ENCODE results near the gene LTB.

DNA sequence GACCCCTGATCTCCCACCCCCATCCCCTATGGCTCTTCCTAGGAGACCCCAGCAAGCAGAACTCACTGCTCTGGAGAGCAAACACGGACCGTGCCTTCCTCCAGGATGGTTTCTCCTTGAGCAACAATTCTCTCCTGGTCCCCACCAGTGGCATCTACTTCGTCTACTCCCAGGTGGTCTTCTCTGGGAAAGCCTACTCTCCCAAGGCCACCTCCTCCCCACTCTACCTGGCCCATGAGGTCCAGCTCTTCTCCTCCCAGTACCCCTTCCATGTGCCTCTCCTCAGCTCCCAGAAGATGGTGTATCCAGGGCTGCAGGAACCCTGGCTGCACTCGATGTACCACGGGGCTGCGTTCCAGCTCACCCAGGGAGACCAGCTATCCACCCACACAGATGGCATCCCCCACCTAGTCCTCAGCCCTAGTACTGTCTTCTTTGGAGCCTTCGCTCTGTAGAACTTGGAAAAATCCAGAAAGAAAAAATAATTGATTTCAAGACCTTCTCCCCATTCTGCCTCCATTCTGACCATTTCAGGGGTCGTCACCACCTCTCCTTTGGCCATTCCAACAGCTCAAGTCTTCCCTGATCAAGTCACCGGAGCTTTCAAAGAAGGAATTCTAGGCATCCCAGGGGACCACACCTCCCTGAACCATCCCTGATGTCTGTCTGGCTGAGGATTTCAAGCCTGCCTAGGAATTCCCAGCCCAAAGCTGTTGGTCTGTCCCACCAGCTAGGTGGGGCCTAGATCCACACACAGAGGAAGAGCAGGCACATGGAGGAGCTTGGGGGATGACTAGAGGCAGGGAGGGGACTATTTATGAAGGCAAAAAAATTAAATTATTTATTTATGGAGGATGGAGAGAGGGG is 8.8 kb downstream of the LTB start:
- TF ChIP-seq, protein P1, sequence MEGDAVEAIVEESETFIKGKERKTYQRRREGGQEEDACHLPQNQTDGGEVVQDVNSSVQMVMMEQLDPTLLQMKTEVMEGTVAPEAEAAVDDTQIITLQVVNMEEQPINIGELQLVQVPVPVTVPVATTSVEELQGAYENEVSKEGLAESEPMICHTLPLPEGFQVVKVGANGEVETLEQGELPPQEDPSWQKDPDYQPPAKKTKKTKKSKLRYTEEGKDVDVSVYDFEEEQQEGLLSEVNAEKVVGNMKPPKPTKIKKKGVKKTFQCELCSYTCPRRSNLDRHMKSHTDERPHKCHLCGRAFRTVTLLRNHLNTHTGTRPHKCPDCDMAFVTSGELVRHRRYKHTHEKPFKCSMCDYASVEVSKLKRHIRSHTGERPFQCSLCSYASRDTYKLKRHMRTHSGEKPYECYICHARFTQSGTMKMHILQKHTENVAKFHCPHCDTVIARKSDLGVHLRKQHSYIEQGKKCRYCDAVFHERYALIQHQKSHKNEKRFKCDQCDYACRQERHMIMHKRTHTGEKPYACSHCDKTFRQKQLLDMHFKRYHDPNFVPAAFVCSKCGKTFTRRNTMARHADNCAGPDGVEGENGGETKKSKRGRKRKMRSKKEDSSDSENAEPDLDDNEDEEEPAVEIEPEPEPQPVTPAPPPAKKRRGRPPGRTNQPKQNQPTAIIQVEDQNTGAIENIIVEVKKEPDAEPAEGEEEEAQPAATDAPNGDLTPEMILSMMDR (IDR thresholded peaks at IDR 0.05; ENCODE audit: poor library complexity, severe bottlenecking), result no peak
- TF ChIP-seq EP300 (conservative IDR thresholded peaks at IDR 0.05; ENCODE audit: poor library complexity, severe bottlenecking), result no peak
- TF ChIP-seq MXI1 (conservative IDR thresholded peaks at IDR 0.05; ENCODE audit: poor library complexity, severe bottlenecking), result no peak
- TF ChIP-seq, protein P2, sequence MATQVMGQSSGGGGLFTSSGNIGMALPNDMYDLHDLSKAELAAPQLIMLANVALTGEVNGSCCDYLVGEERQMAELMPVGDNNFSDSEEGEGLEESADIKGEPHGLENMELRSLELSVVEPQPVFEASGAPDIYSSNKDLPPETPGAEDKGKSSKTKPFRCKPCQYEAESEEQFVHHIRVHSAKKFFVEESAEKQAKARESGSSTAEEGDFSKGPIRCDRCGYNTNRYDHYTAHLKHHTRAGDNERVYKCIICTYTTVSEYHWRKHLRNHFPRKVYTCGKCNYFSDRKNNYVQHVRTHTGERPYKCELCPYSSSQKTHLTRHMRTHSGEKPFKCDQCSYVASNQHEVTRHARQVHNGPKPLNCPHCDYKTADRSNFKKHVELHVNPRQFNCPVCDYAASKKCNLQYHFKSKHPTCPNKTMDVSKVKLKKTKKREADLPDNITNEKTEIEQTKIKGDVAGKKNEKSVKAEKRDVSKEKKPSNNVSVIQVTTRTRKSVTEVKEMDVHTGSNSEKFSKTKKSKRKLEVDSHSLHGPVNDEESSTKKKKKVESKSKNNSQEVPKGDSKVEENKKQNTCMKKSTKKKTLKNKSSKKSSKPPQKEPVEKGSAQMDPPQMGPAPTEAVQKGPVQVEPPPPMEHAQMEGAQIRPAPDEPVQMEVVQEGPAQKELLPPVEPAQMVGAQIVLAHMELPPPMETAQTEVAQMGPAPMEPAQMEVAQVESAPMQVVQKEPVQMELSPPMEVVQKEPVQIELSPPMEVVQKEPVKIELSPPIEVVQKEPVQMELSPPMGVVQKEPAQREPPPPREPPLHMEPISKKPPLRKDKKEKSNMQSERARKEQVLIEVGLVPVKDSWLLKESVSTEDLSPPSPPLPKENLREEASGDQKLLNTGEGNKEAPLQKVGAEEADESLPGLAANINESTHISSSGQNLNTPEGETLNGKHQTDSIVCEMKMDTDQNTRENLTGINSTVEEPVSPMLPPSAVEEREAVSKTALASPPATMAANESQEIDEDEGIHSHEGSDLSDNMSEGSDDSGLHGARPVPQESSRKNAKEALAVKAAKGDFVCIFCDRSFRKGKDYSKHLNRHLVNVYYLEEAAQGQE (IDR thresholded peaks at IDR 0.05; ENCODE audit: borderline replicate concordance), result no peak
- no peak for TF ChIP-seq POLR2AphosphoS5 (IDR thresholded peaks at IDR 0.05)
- TF ChIP-seq EZH2 (IDR thresholded peaks at IDR 0.05; ENCODE audit: borderline replicate concordance, insufficient read depth, low read length, poor library complexity, severe bottlenecking), result no peak
